SK-N-SH (cell line): ENCODE results near the gene IGF2R. TPM values are rescaled to one million over a fixed set of nuclear protein-coding genes. Genes with fewer than 3 reads are reported as not detected.

Experiments
- CTCF ChIA-PET: fragments of 300-600, 350-600 bp; formaldehyde crosslinking; extraction: SDS; loops from one replicate; lab custom pipeline; 2021; lab: Yijun Ruan, JAX
- POLR2A ChIA-PET: fragments of 350-600 bp; sonication (Branson Sonifier 250); formaldehyde crosslinking; extraction: SDS; loops from one replicate; lab custom pipeline; 2020; ENCODE audit warnings: antibody characterized with exemption, inconsistent platforms; lab: Yijun Ruan, JAX
- DNase-seq: peaks from one replicate; pipeline ENCODE4 v3.0.0; 2012
- H2AFZ ChIP-seq: fragments of 200-600 bp; sonication (generic); 2 replicates; pipeline ENCODE4 v1.8.1; 2016; ENCODE audit warnings: antibody characterized with exemption, mild to moderate bottlenecking, low read depth
- H3F3A ChIP-seq: fragments of 200-600 bp; sonication (generic); replicated peaks from 2 replicates; pipeline ENCODE3; 2016; ENCODE audit warnings: antibody characterized with exemption, mild to moderate bottlenecking; ENCODE audit not compliant: insufficient read depth
- H3K27ac ChIP-seq, 2 experiments: fragments of 200-500 bp in 1 of 2; fragments of 200-600 bp in 1 of 2; sonication (Bioruptor generic) in 1 of 2; sonication (generic), shearing (Covaris generic) in 1 of 2; 2 replicates each; pipeline versions ENCODE4 v1.5.1 to v1.6.1; 2014 to 2016; ENCODE audit warnings: low read depth in 2 of 2, inconsistent platforms in 1 of 2, low read length in 1 of 2, mild to moderate bottlenecking in 1 of 2, mixed read lengths in 1 of 2
- H3K27me3 ChIP-seq: fragments of 200-600 bp; sonication (generic), shearing (Covaris generic); 2 replicates; pipeline ENCODE4 v1.6.1; 2016; ENCODE audit warnings: mixed run types; ENCODE audit not compliant: insufficient read depth
- H3K36me3 ChIP-seq, 2 experiments: fragments of 200-500 bp in 1 of 2; fragments of 200-600 bp in 1 of 2; sonication (Bioruptor generic) in 1 of 2; sonication (generic) in 1 of 2; replicated peaks in 1 of 2; 2 replicates each; pipeline versions ENCODE3 to v1.5.1; 2014 to 2016; ENCODE audit warnings: low read length in 1 of 2, mild to moderate bottlenecking in 1 of 2; ENCODE audit not compliant: insufficient read depth in 2 of 2, control insufficient read depth in 1 of 2
- H3K4me1 ChIP-seq, 2 experiments: fragments of 200-500 bp in 1 of 2; fragments of 200-600 bp in 1 of 2; sonication (Bioruptor generic) in 1 of 2; sonication (generic), shearing (Covaris generic) in 1 of 2; 2 replicates each; pipeline versions ENCODE4 v1.5.1 to v1.6.1; 2014 to 2016; ENCODE audit warnings: low read depth in 1 of 2, low read length in 1 of 2, mixed run types in 1 of 2; ENCODE audit not compliant: insufficient read depth in 2 of 2, control insufficient read depth in 1 of 2
- H3K4me2 ChIP-seq: fragments of 200-600 bp; sonication (generic), shearing (Covaris generic); 2 replicates; pipeline ENCODE4 v1.6.1; 2017; ENCODE audit warnings: mixed run types
- H3K4me3 ChIP-seq, 2 experiments: fragments of 200-500 bp in 1 of 2; fragments of 200-600 bp in 1 of 2; sonication (Bioruptor generic) in 1 of 2; sonication (generic), shearing (Covaris generic) in 1 of 2; 2 replicates each; pipeline versions ENCODE4 v1.5.1 to v1.8.1; 2014 to 2016; ENCODE audit warnings: low read depth in 2 of 2, inconsistent platforms in 1 of 2, low read length in 1 of 2, mild to moderate bottlenecking in 1 of 2, mixed read lengths in 1 of 2, moderate library complexity in 1 of 2
- H3K79me2 ChIP-seq: fragments of 200-600 bp; sonication (generic); 2 replicates; pipeline ENCODE4 v1.8.1; 2017; ENCODE audit warnings: mild to moderate bottlenecking; ENCODE audit not compliant: insufficient read depth
- H3K9ac ChIP-seq: fragments of 200-600 bp; sonication (generic); 2 replicates; pipeline ENCODE4 v1.6.1; 2017; ENCODE audit warnings: mixed run types
- H3K9me2 ChIP-seq: fragments of 200-600 bp; sonication (generic); 2 replicates; pipeline ENCODE4 v1.6.1; 2017; ENCODE audit warnings: mixed run types
- H3K9me3 ChIP-seq: fragments of 200-600 bp; sonication (generic); 2 replicates; pipeline ENCODE4 v1.6.1; 2017; ENCODE audit warnings: mixed run types, mild to moderate bottlenecking, moderate library complexity
- H4K20me1 ChIP-seq: fragments of 200-600 bp; sonication (generic); 2 replicates; pipeline ENCODE4 v1.6.1; 2017; ENCODE audit warnings: mild to moderate bottlenecking, mixed run types; ENCODE audit not compliant: insufficient read depth
- FOXM1 ChIP-seq: IDR thresholded peaks from 2 replicates; pipeline ENCODE4 v1.4.0; 2012; ENCODE audit warnings: low read depth, mild to moderate bottlenecking
- MAX ChIP-seq: IDR thresholded peaks from 2 replicates; pipeline ENCODE4 v1.4.0; 2012; ENCODE audit warnings: low read depth
- NRF1 ChIP-seq: IDR thresholded peaks from 2 replicates; pipeline ENCODE4 v1.6.1; 2012; ENCODE audit warnings: low read depth, mild to moderate bottlenecking, low read length
- RAD21 ChIP-seq: IDR thresholded peaks from 2 replicates; pipeline ENCODE4 v1.6.1; 2012; ENCODE audit warnings: mild to moderate bottlenecking, low read length
- REST ChIP-seq: IDR thresholded peaks from 2 replicates; pipeline ENCODE4 v1.6.1; 2012; ENCODE audit warnings: mild to moderate bottlenecking, low read depth, low read length, moderate library complexity
- RFX5 ChIP-seq: IDR thresholded peaks from 2 replicates; pipeline ENCODE4 v1.6.1; 2012; ENCODE audit warnings: mild to moderate bottlenecking, improper control_type of control experiment, low read length
- RXRA ChIP-seq: IDR thresholded peaks from 2 replicates; pipeline ENCODE4 v1.4.0; 2012; ENCODE audit warnings: low read depth, mild to moderate bottlenecking, borderline replicate concordance
- TAF1 ChIP-seq: IDR thresholded peaks from 2 replicates; pipeline ENCODE4 v1.6.1; 2012; ENCODE audit warnings: low read depth, mild to moderate bottlenecking, low read length, moderate library complexity, borderline replicate concordance
- ZBTB33 ChIP-seq: IDR thresholded peaks from 2 replicates; pipeline ENCODE4 v1.4.0; 2012; ENCODE audit warnings: low read depth, borderline replicate concordance
- WGBS: methylation state at CpG from one replicate; pipeline ENCODE4 v1.1.6; 2017; ENCODE audit warnings: low lambda C conversion rate; 5-methylcytosine and 5-hydroxymethylcytosine counted together
- polyA plus RNA-seq, 3 experiments: library from polyadenylated mRNA; depleted of rRNA; stranded (reverse); fragments of >200 nt; gene quantifications; 2 replicates each; pipeline ENCODE4 v1.2.3, GENCODE V29; 2012

IGF2R gene
- polyA plus RNA-seq, 1 of the 3 experiments (the other 2 are of a cell fraction): 45.0 TPM

GRCh38 chr6:159974932-159975331 lies 6.0 kb downstream of the IGF2R start:
- Histone ChIP-seq H3K4me3 (no peak overlapping the region), H3F3A (peaks cover 4% of the 10 kb centered on the region), H3K27ac (no peak overlapping the region), H3K9me3 (no peaks in the 10 kb centered on the region), H2AFZ (no peak overlapping the region), H3K4me1 (peaks cover 45 to 46% of the 10 kb centered on the region in 2 experiments), H3K9ac (no peak overlapping the region), H3K79me2 (peaks cover 98% of the 10 kb centered on the region), H3K27me3 (no peaks in the 10 kb centered on the region), H4K20me1 (peaks cover 83% of the 10 kb centered on the region), H3K4me2 (no peak overlapping the region), H3K9me2 (no peaks in the 10 kb centered on the region; the same call in 1 of the 2 replicates), H3K36me3 (no peaks in the 10 kb centered on the region)
- ChIA-PET POLR2A (no interaction called here), CTCF (no interaction called here)
- no peak for TF ChIP-seq TAF1
- TF ChIP-seq REST: no peak
- no peak for TF ChIP-seq RAD21
- TF ChIP-seq NRF1: no peak
- no peak for TF ChIP-seq FOXM1
- TF ChIP-seq RXRA: no peak
- TF ChIP-seq MAX: no peak
- TF ChIP-seq ZBTB33: no peak
- DNase-seq: no peak
- 92% methylated on average over 7 of the region's 7 CpGs for WGBS

GRCh38 chr6:159976686-159977254 lies 7.9 kb downstream of the IGF2R start:
- WGBS: 97% methylated on average over 7 of the region's 7 CpGs
- no peak overlapping the region for H2AFZ ChIP-seq
- H3K9ac ChIP-seq: no peak overlapping the region
- peaks cover 42 to 49% of the 10 kb centered on the region in 2 experiments for H3K4me1 ChIP-seq
- ChIA-PET POLR2A (no interaction called here), CTCF (no interaction called here)
- H4K20me1 ChIP-seq: peaks cover 97% of the 10 kb centered on the region
- TF ChIP-seq RFX5: no peak
- no peak for DNase-seq
- no peaks in the 10 kb centered on the region for H3K27me3 ChIP-seq
- H3K79me2 ChIP-seq: peaks cover 98% of the 10 kb centered on the region
- H3K9me3 ChIP-seq: no peaks in the 10 kb centered on the region
- peak overlapping the region in 1 of 2 experiments; percentile 16; a peak in 1 of 4 replicates for H3K27ac ChIP-seq
- H3K9me2 ChIP-seq: no peaks in the 10 kb centered on the region; the same call in 1 of the 2 replicates
- H3F3A ChIP-seq: peaks cover 7% of the 10 kb centered on the region
- H3K4me2 ChIP-seq: no peak overlapping the region
- H3K4me3 ChIP-seq: no peak overlapping the region
- H3K36me3 ChIP-seq: no peaks in the 10 kb centered on the region
